Upper lobe of right lung (tissue), 1 donor: ENCODE results near the gene TNKS2. TPM values are rescaled to one million over a fixed set of nuclear protein-coding genes. Genes with fewer than 3 reads are reported as not detected.

Experiments used
- ATAC-seq: fragments of 200-7000 bp; cut with Tn5 transposase; one replicate; pipeline ENCODE4 v1.9.1; 2020; ENCODE audit warnings: mild to moderate bottlenecking, moderate library complexity
- DNase-seq: peaks from one replicate; pipeline ENCODE4 v3.0.0-alpha.2; 2020
- H3K27ac ChIP-seq: fragments of 200-600 bp; one replicate; pipeline ENCODE4 v1.8.0; 2022
- H3K27me3 ChIP-seq: fragments of 200-600 bp; one replicate; pipeline ENCODE4 v1.8.0; 2022; ENCODE audit warnings: mild to moderate bottlenecking
- H3K36me3 ChIP-seq: fragments of 200-600 bp; one replicate; pipeline ENCODE4 v1.8.0; 2022
- H3K4me1 ChIP-seq: fragments of 200-600 bp; one replicate; pipeline ENCODE4 v1.8.0; 2022
- H3K4me3 ChIP-seq: fragments of 200-600 bp; one replicate; pipeline ENCODE4 v1.8.0; 2022; ENCODE audit warnings: mild to moderate bottlenecking
- H3K9me3 ChIP-seq: fragments of 200-600 bp; one replicate; pipeline ENCODE4 v1.8.0; 2022
- intact Hi-C: fragments of 100-400 bp; cut with DNase I; formaldehyde crosslinking; loops from one replicate; pipeline ENCODE4 v1.11.0; 2022
- total RNA-seq: library from RNA; stranded (reverse); fragmentation: NEBNext Ultra II Directional; extraction: Animal tissue kit (Norgen Biotek cat#: 25700); gene quantifications from one replicate; pipeline ENCODE4 v1.2.1, GENCODE V29; 2021
- TF ChIP-seq, protein P1 (sequence below): fragments of 200-600 bp; IDR thresholded peaks from one replicate; pipeline ENCODE4 v1.8.0; 2022; ENCODE audit warnings: antibody characterized with exemption
- donor health status: DM: no; HTN: yes; CAD: no; lungs with severe emphysema.

The TNKS2 gene
- total RNA-seq, 1 donor from 2014 or later: 40.5 TPM

DNA sequence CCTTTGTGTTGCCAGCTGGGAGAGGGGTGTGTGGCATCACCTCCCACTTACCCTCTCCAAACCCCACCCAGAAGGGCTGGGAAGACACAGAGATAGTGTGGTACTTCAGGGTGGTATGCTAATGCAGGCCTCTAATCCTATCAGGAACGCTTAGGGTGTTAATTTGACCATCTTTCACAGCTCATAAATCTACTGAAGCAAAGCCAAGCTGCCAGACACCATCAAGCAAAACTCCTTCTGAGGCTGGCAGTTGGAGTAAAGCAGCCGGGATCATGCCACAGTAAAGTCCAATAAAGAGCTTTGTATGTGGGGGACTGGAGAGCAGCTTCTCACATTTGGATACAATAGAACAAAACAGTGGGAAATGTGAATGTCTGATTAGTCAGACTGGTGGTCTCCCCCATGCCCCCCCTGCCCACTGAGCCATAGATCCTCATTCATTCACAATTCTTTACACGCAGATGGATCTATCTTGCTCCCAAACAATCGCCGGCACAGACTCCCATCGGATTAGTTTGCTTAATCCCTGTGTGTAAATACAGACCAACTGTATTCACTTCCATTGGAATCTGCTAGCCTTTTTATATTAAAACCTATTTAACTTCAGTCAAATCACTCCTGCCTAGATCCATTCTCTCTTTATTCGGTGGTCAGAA lies 81.4 kb downstream of the TNKS2 start:
- Histone ChIP-seq H3K4me1 (no peaks in the 10 kb centered on the region), H3K4me3 (no peak overlapping the region)
- TF ChIP-seq, protein P1, sequence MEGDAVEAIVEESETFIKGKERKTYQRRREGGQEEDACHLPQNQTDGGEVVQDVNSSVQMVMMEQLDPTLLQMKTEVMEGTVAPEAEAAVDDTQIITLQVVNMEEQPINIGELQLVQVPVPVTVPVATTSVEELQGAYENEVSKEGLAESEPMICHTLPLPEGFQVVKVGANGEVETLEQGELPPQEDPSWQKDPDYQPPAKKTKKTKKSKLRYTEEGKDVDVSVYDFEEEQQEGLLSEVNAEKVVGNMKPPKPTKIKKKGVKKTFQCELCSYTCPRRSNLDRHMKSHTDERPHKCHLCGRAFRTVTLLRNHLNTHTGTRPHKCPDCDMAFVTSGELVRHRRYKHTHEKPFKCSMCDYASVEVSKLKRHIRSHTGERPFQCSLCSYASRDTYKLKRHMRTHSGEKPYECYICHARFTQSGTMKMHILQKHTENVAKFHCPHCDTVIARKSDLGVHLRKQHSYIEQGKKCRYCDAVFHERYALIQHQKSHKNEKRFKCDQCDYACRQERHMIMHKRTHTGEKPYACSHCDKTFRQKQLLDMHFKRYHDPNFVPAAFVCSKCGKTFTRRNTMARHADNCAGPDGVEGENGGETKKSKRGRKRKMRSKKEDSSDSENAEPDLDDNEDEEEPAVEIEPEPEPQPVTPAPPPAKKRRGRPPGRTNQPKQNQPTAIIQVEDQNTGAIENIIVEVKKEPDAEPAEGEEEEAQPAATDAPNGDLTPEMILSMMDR: no peak

DNA sequence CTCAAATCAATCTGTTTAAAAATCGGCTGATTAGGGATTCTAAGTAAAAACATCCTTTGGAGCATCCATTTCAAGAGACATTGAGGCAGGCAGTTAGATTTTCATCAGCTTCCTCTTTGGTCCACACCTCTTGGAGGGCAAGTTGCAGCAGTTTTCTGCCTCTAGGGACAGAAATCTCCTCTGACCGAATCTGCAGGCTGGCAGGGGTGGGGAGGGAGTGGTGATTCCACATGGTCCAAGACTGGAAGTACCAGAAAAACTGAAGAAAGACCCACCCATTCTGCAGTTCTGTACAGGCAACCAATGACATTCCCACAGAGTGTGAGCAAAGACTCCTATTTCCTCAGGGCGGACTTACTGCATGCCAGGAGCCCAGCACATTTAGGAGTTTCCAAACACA lies 82.1 kb downstream of the TNKS2 start:
- Histone ChIP-seq H3K27me3 (no peaks in the 10 kb centered on the region), H3K36me3 (no peaks in the 10 kb centered on the region), H3K9me3 (no peaks in the 10 kb centered on the region), H3K4me1 (no peaks in the 10 kb centered on the region), H3K4me3 (no peak overlapping the region), H3K27ac (no peak overlapping the region)
- intact Hi-C loops: no loop called here
- DNase-seq: no peak
- ATAC-seq: no peak
- TF ChIP-seq, protein P1: no peak

More for the DNA sequence above, 81.4 kb downstream of the TNKS2 start:
- no peaks in the 10 kb centered on the region for H3K36me3 ChIP-seq
- intact Hi-C loops: no loop called here
- no peak for ATAC-seq
- H3K9me3 ChIP-seq: no peaks in the 10 kb centered on the region
- no peak overlapping the region for H3K27ac ChIP-seq
- H3K27me3 ChIP-seq: no peaks in the 10 kb centered on the region
- DNase-seq: no peak

- Histone ChIP-seq H3K4me3 (no peak overlapping the region), H3K9me3 (no peaks in the 10 kb centered on the region), H3K27ac (no peak overlapping the region), H3K27me3 (no peaks in the 10 kb centered on the region), H3K36me3 (no peaks in the 10 kb centered on the region), H3K4me1 (peaks cover 10% of the 10 kb centered on the region)
- ATAC-seq (peak; percentile 80), DNase-seq (no peak)
- TF ChIP-seq, protein P1: no peak
- intact Hi-C loops: no loop called here
Observed at GRCh38 chr10:91883549-91884444, 85.6 kb downstream of the TNKS2 start.

DNA sequence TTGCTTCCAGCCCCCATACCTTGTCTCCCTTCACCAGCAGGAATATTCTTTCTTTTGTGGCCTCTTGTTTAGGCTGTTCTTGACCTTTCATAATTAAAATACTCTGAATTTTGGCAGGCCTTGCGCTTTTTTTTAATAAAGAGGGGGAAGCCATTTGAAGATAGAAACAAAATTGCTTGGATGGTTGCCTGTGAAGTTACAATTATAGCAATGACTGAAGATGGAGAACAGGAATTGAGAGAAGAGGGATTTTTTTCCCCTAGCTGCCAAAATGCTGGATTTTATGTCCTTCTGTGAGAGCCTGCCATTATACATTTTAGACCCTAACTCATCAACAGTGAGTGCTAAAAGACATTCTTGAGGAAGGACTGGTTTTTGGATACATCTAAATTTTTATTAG lies 86.3 kb downstream of the TNKS2 start:
- Histone ChIP-seq H3K27me3 (no peaks in the 10 kb centered on the region), H3K4me3 (no peak overlapping the region), H3K4me1 (peaks cover 10% of the 10 kb centered on the region), H3K27ac (no peak overlapping the region), H3K36me3 (no peaks in the 10 kb centered on the region), H3K9me3 (no peaks in the 10 kb centered on the region)
- TF ChIP-seq, protein P1: no peak
- intact Hi-C loops: no loop called here
- DNase-seq: no peak
- ATAC-seq: no peak

DNA sequence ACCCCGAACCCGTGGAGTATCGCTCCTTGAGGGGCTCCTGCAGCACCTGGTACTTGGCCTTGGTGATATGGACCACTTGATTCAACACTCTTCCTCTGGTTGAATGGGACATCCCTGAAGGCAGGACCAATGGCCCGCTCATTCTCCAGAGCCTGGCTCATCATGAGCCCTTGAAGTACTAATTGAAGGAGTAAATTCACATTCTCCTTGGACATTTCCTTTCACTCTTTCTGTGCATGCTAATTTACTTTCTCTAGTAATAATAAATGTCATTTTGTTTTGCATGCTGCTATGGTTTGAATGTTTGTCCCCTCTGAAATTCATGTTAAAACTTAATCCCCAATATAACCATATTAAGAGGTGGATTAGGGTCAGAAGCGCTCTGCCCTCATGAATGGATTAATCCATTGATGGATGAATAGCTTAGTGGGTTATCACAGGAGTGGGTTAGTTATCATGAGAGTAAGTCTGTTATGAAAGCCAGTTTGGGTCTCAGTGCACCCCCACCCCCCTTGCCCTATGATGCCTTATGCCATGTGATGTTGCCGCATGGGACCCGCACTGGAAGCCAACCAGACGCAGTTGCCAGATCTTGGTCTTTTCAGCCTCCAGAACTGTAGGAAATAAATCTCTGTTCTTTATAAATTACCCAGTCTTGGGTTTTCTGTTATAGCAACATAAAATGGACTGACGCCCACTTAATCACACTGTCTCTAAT lies 87.3 kb downstream of the TNKS2 start:
- Histone ChIP-seq H3K36me3 (no peaks in the 10 kb centered on the region), H3K4me1 (peaks cover 10% of the 10 kb centered on the region), H3K4me3 (no peak overlapping the region), H3K27ac (no peak overlapping the region), H3K9me3 (no peaks in the 10 kb centered on the region), H3K27me3 (no peaks in the 10 kb centered on the region)
- intact Hi-C loops: no loop called here
- ATAC-seq (no peak), DNase-seq (no peak)
- TF ChIP-seq, protein P1: no peak
